Fibroblast of the aortic adventitia (primary cell): ENCODE measurements around the gene ACTN1. TPM values are rescaled to one million over a fixed set of nuclear protein-coding genes. Genes with fewer than 3 reads are reported as not detected.
A peak's percentile ranks its signal among the peaks of the same experiment; 100 is the strongest.

Experiments used
- DNase-seq: peaks from one replicate; pipeline ENCODE4 v3.0.0-alpha.2; 2010; ENCODE audit warnings: low read depth
- H3K4me3 ChIP-seq: 2 replicates; pipeline ENCODE4 v1.5.1; 2011; ENCODE audit warnings: low read depth, mild to moderate bottlenecking, control low read depth, low read length, moderate library complexity
- total RNA-seq: library from RNA; depleted of rRNA; stranded (reverse); fragments of >200 nt; gene quantifications from 2 replicates; pipeline ENCODE4 v1.2.3, GENCODE V29; 2012; ENCODE audit warnings: low replicate concordance
- TF ChIP-seq, protein P1 (sequence below): IDR thresholded peaks from 2 replicates; pipeline ENCODE4 v1.5.1; 2011; ENCODE audit warnings: mild to moderate bottlenecking, low read length, control low read depth, inconsistent platforms; ENCODE audit not compliant: insufficient read depth

Gene ACTN1
- total RNA-seq, 1 donor = 114 TPM

DNA sequence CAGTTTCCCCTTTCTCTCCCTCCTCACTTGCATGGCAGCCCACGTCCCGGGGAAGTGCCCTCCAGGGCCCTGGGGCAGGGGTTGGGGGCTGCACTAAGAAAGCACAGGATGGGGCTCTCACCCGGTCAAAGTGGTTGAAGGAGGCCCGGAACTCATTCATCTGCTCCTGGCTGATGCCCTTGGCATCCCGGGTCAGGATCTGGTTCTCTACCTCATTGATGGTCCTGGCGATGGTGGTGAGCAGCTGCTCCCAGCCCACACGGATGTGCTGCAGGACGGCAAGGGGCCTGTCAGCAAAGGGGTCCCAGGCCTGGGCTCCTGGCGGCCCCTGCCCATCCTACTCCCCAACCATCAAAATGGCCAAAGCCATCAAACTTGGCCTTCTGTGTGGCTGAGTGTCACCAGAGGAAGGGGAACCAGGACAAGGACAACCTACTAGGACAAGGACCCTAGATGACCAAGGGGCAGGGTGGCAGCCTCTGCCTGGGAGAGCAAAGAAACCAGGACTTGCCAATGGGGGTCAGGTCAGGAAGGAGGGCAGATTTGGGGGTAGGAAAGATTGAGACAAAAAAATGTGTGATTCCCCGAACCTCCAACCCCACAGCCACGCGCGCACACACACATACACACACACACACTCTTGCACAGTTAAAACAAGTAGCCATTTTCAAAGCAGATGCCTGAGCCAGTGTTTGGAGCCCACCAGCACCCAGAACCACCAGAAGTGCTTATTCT lies 99.1 kb downstream of the ACTN1 start:
- no peak overlapping the region for H3K4me3 ChIP-seq
- no peak for DNase-seq
- TF ChIP-seq, protein P1, sequence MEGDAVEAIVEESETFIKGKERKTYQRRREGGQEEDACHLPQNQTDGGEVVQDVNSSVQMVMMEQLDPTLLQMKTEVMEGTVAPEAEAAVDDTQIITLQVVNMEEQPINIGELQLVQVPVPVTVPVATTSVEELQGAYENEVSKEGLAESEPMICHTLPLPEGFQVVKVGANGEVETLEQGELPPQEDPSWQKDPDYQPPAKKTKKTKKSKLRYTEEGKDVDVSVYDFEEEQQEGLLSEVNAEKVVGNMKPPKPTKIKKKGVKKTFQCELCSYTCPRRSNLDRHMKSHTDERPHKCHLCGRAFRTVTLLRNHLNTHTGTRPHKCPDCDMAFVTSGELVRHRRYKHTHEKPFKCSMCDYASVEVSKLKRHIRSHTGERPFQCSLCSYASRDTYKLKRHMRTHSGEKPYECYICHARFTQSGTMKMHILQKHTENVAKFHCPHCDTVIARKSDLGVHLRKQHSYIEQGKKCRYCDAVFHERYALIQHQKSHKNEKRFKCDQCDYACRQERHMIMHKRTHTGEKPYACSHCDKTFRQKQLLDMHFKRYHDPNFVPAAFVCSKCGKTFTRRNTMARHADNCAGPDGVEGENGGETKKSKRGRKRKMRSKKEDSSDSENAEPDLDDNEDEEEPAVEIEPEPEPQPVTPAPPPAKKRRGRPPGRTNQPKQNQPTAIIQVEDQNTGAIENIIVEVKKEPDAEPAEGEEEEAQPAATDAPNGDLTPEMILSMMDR = no peak

DNA sequence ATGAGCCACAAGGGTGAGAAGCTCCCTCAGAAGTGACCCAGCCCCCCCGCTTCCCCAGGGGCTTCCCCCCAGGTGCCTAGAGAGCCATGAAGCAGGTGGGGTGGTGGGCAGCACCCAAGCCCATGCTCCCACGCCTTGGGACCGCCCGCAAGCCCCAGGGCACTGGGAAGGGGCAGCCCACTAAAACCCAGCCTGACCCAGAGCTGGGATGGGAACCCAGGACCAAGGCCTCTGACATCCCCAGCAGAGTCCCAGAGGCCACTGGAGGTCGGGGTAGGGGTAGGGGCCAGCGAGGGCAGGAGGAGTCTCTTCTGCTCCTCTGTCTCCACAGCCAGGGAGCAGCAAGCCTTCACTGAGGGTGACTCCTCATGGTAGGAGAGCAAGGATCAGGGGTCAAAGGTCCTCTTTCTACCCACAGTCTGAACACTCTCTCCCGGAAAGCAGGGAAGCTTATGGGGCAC lies 99.8 kb downstream of the ACTN1 start:
- DNase-seq = no peak
- H3K4me3 ChIP-seq = no peak overlapping the region
- TF ChIP-seq, protein P1 = no peak

DNA sequence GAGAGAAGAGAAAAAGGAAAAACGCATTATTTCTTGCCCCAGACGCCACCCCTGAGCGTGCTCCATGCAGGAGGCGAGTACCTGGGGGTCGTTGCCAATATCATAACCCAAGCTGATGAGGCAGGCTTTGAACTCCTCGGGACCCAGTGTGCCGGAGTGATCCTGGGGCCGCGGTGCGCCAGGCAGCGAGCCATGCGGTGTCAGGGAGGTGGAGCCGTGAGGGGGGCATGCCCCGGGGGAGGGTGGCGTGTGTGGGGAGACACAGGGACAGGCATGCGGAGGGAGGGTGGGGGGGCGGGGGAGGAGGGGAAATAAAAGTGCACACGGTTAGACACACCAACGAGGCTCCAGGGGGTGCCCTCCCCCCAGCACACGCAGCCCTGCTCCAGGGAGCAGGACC lies 100.2 kb downstream of the ACTN1 start:
- no peak overlapping the region for H3K4me3 ChIP-seq
- no peak for DNase-seq
- TF ChIP-seq, protein P1 = no peak

DNA sequence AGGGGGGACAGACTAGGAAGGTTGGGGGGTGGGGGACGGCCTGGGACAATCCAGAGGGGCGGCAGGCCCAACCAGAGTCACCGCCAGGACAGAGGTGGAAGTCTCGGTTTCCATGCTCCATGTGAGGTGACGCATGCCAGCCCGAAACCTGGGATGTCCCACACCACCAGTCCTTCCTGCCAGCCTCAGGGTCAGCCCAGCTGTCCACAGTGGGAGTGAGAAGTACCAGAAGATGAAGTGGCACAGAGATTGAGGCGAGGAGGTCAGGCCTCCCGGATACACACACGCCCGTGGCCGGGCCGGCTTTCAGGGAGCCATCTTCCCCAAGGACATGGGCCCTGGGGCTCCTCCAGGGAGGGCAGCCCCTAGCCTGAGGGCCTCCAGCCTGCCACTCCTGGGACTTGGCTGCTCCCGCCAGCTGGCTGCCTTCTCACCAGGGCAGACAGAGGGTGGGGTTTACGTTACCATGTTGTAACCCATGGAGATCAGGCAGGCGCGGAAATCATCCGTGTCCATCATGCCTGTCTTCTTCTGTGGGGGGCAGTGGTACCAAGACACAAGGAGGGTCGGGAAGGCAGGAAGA lies 101.0 kb downstream of the ACTN1 start:
- TF ChIP-seq, protein P1 = no peak
- H3K4me3 ChIP-seq = no peak overlapping the region
- DNase-seq = no peak

DNA sequence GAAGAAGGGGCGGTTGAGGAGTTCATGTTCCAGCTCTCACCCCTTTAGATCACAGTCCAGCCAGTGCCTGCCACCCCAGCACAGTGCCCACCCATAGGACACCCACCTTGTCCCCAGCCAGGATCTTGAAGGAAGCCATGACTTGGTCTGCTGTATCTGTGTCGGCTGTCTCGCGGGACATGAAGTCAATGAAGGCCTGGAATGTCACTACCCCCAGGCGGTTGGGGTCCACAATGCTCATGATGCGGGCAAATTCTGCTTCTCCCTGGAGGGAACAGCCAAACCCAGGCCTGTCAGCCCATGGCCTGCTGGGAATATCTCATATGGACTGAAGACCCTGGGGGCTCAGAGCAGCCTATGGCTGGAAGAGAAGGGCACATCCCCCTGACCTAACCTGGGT lies 102.1 kb downstream of the ACTN1 start:
- TF ChIP-seq, protein P1 = no peak
- H3K4me3 ChIP-seq = no peak overlapping the region
- no peak for DNase-seq

DNA sequence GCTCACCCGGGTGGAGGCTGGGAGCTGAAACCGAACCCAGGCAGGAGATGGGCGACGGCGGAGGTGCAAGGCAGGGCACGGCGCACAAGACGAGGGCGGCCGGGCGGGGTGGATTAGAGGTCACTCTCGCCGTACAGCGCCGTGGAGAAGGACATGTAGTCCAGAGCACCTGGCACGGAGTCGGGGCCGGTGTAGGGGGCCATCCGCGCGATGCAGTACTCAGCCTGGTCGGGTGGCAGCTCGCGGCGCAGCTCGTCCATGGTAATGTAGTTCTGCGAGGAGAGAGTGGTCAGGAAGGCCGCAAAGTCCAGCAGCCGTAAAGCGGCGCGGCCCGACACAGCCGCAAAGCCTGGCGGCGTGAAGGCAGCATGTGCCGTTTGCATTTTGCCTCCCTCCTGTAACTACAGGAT lies 104.4 kb downstream of the ACTN1 start:
- peak overlapping the region; percentile 45 for H3K4me3 ChIP-seq
- DNase-seq = peak; percentile 31
- TF ChIP-seq, protein P1 = no peak
